Neural cell (in vitro differentiated cells): ENCODE measurements around the gene WWC2. TPM values are rescaled to one million over a fixed set of nuclear protein-coding genes. Genes with fewer than 3 reads are reported as not detected.

Source experiments
- H2AFZ ChIP-seq: fragments of 200-600, 300-800 bp; sonication (generic), shearing (Covaris generic); 2 replicates; pipeline ENCODE4 v1.6.0; 2014; ENCODE audit warnings: low read depth, mild to moderate bottlenecking, antibody characterized with exemption, low read length, moderate library complexity
- H3F3A ChIP-seq: fragments of 200-600 bp; shearing (Covaris generic); 2 replicates; pipeline ENCODE4 v1.6.1; 2016; ENCODE audit warnings: mild to moderate bottlenecking, moderate library complexity, mixed read lengths, antibody characterized with exemption, low read length; ENCODE audit not compliant: insufficient read depth, poor library complexity, severe bottlenecking
- H3K27ac ChIP-seq: fragments of 200-600, 300-800 bp; sonication (generic), shearing (Covaris generic); 2 replicates; pipeline ENCODE4 v1.5.1; 2014; ENCODE audit warnings: mild to moderate bottlenecking, low read length, moderate library complexity
- H3K27me3 ChIP-seq: fragments of 300-800, 200-600 bp; sonication (generic), shearing (Covaris generic); 2 replicates; pipeline ENCODE4 v1.6.0; 2014; ENCODE audit warnings: mild to moderate bottlenecking, low read depth, low read length, moderate library complexity; ENCODE audit not compliant: insufficient read depth
- H3K36me3 ChIP-seq: fragments of 300-800, 200-600 bp; sonication (generic), shearing (Covaris generic); 2 replicates; pipeline ENCODE4 v1.5.1; 2014; ENCODE audit warnings: mild to moderate bottlenecking, antibody characterized with exemption, low read length, moderate library complexity; ENCODE audit not compliant: insufficient read depth
- H3K4me2 ChIP-seq: fragments of 300-800, 200-600 bp; sonication (generic), shearing (Covaris generic); 2 replicates; pipeline ENCODE4 v1.6.0; 2014; ENCODE audit warnings: mild to moderate bottlenecking, low read length
- H3K4me3 ChIP-seq: fragments of 300-800, 200-600 bp; sonication (generic), shearing (Covaris generic); 2 replicates; pipeline ENCODE4 v1.5.1; 2014; ENCODE audit warnings: mild to moderate bottlenecking, low read length, moderate library complexity
- H3K79me2 ChIP-seq: fragments of 200-600 bp; shearing (Covaris generic); replicated peaks from 2 replicates; pipeline ENCODE4 v1.6.0; 2014; ENCODE audit warnings: mild to moderate bottlenecking, low read length, moderate library complexity; ENCODE audit not compliant: insufficient read depth
- H3K9ac ChIP-seq: fragments of 300-800, 200-600 bp; sonication (generic), shearing (Covaris generic); 2 replicates; pipeline ENCODE4 v1.6.1; 2016; ENCODE audit warnings: mild to moderate bottlenecking, low read length, mixed read lengths
- H3K9me2 ChIP-seq: fragments of 200-600 bp; shearing (Covaris generic); 2 replicates; pipeline ENCODE4 v1.6.1; 2016; ENCODE audit warnings: mild to moderate bottlenecking, low read length, mixed read lengths; ENCODE audit not compliant: insufficient read depth
- H3K9me3 ChIP-seq: fragments of 200-600, 300-800 bp; sonication (generic), shearing (Covaris generic); 2 replicates; pipeline ENCODE4 v1.6.1; 2016; ENCODE audit warnings: mild to moderate bottlenecking, mixed run types, low read length, moderate library complexity, mixed read lengths
- H4K20me1 ChIP-seq: fragments of 200-600 bp; shearing (Covaris generic); 2 replicates; pipeline ENCODE4 v1.6.1; 2016; ENCODE audit warnings: mild to moderate bottlenecking, mixed run types; ENCODE audit not compliant: insufficient read depth
- EP300 ChIP-seq: fragments of 450-650 bp; conservative IDR thresholded peaks from 2 replicates; pipeline ENCODE4 v1.6.1; 2014; ENCODE audit warnings: antibody characterized with exemption, mild to moderate bottlenecking, moderate library complexity; ENCODE audit not compliant: poor library complexity, severe bottlenecking
- EZH2 ChIP-seq: fragments of 200-600, 300-800 bp; shearing (Covaris generic), sonication (generic); IDR thresholded peaks from 2 replicates; pipeline ENCODE4 v1.6.1; 2014; ENCODE audit warnings: antibody characterized with exemption, low read length, borderline replicate concordance, mild to moderate bottlenecking; ENCODE audit not compliant: insufficient read depth, poor library complexity, severe bottlenecking
- MXI1 ChIP-seq: fragments of 450-650 bp; conservative IDR thresholded peaks from 2 replicates; pipeline ENCODE4 v1.6.1; 2014; ENCODE audit warnings: antibody characterized with exemption, mild to moderate bottlenecking; ENCODE audit not compliant: poor library complexity, severe bottlenecking
- POLR2AphosphoS5 ChIP-seq: IDR thresholded peaks from 2 replicates; pipeline ENCODE4 v1.6.1; 2012
- TAF1 ChIP-seq: IDR thresholded peaks from 2 replicates; pipeline ENCODE4 v1.6.1; 2012; ENCODE audit warnings: low read depth
- polyA plus RNA-seq: library from polyadenylated mRNA; depleted of rRNA; stranded (reverse); fragments of >200 nt; gene quantifications from 2 replicates; pipeline ENCODE4 v1.2.3, GENCODE V29; 2014
- TF ChIP-seq, protein P1 (sequence below): IDR thresholded peaks from 2 replicates; pipeline ENCODE4 v1.6.1; 2012; ENCODE audit warnings: borderline replicate concordance
- TF ChIP-seq, protein P2 (sequence below): fragments of 450-650 bp; IDR thresholded peaks from 2 replicates; pipeline ENCODE4 v1.5.1; 2014; ENCODE audit warnings: antibody characterized with exemption, mild to moderate bottlenecking, moderate library complexity; ENCODE audit not compliant: poor library complexity, severe bottlenecking

The WWC2 gene
- polyA plus RNA-seq, 1 donor from 2014 or later, result 5.7 TPM

- no peak overlapping the region for H3K4me2 ChIP-seq
- no peaks in the 10 kb centered on the region for H3K79me2 ChIP-seq
- H3K9me3 ChIP-seq, result no peaks in the 10 kb centered on the region
- no peaks in the 10 kb centered on the region for H3F3A ChIP-seq
- no peak overlapping the region for H3K9ac ChIP-seq
- H3K9me2 ChIP-seq, result no peaks in the 10 kb centered on the region
- no peak for TF ChIP-seq MXI1
- no peak for TF ChIP-seq EP300
- TF ChIP-seq, protein P1, sequence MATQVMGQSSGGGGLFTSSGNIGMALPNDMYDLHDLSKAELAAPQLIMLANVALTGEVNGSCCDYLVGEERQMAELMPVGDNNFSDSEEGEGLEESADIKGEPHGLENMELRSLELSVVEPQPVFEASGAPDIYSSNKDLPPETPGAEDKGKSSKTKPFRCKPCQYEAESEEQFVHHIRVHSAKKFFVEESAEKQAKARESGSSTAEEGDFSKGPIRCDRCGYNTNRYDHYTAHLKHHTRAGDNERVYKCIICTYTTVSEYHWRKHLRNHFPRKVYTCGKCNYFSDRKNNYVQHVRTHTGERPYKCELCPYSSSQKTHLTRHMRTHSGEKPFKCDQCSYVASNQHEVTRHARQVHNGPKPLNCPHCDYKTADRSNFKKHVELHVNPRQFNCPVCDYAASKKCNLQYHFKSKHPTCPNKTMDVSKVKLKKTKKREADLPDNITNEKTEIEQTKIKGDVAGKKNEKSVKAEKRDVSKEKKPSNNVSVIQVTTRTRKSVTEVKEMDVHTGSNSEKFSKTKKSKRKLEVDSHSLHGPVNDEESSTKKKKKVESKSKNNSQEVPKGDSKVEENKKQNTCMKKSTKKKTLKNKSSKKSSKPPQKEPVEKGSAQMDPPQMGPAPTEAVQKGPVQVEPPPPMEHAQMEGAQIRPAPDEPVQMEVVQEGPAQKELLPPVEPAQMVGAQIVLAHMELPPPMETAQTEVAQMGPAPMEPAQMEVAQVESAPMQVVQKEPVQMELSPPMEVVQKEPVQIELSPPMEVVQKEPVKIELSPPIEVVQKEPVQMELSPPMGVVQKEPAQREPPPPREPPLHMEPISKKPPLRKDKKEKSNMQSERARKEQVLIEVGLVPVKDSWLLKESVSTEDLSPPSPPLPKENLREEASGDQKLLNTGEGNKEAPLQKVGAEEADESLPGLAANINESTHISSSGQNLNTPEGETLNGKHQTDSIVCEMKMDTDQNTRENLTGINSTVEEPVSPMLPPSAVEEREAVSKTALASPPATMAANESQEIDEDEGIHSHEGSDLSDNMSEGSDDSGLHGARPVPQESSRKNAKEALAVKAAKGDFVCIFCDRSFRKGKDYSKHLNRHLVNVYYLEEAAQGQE, result no peak
- no peaks in the 10 kb centered on the region for H4K20me1 ChIP-seq
- no peaks in the 10 kb centered on the region for H3K27me3 ChIP-seq
- H3K27ac ChIP-seq, result no peak overlapping the region
- H3K4me3 ChIP-seq, result no peak overlapping the region
- H2AFZ ChIP-seq, result no peak overlapping the region
- no peaks in the 10 kb centered on the region for H3K36me3 ChIP-seq
Measured at GRCh38 chr4:183289688-183290087, 190.6 kb downstream of the WWC2 start.

DNA sequence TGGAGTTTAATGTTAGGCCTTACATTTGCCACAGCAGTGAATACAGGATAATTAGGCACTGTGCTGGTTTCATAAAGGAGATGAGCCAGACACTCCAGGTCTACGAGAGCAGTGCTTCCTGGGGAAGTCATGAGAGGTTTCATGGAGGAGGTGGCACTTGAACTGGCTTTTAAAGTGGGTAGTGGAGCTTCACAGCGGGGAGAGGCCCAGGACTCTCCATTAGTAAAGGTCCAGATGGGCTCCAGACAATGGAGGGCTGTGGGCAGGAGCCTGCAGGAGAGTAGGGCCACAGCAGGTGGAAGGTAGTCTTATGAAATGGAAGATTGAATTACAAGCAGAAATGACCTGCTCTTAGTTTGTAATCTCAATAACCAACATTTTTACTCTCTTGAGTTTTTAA lies 192.0 kb downstream of the WWC2 start:
- Histone ChIP-seq H3K4me2 (no peak overlapping the region), H3K27me3 (no peaks in the 10 kb centered on the region), H3K9ac (no peak overlapping the region), H3K4me3 (no peak overlapping the region), H3F3A (no peaks in the 10 kb centered on the region), H3K36me3 (no peaks in the 10 kb centered on the region), H2AFZ (no peak overlapping the region), H3K27ac (no peak overlapping the region), H3K79me2 (no peaks in the 10 kb centered on the region), H3K9me3 (no peaks in the 10 kb centered on the region), H4K20me1 (no peaks in the 10 kb centered on the region), H3K9me2 (no peaks in the 10 kb centered on the region)
- TF ChIP-seq MXI1, result no peak
- TF ChIP-seq EZH2, result no peak
- no peak for TF ChIP-seq TAF1
- no peak for TF ChIP-seq POLR2AphosphoS5
- TF ChIP-seq, protein P1, result no peak
- TF ChIP-seq EP300, result no peak
- TF ChIP-seq, protein P2, sequence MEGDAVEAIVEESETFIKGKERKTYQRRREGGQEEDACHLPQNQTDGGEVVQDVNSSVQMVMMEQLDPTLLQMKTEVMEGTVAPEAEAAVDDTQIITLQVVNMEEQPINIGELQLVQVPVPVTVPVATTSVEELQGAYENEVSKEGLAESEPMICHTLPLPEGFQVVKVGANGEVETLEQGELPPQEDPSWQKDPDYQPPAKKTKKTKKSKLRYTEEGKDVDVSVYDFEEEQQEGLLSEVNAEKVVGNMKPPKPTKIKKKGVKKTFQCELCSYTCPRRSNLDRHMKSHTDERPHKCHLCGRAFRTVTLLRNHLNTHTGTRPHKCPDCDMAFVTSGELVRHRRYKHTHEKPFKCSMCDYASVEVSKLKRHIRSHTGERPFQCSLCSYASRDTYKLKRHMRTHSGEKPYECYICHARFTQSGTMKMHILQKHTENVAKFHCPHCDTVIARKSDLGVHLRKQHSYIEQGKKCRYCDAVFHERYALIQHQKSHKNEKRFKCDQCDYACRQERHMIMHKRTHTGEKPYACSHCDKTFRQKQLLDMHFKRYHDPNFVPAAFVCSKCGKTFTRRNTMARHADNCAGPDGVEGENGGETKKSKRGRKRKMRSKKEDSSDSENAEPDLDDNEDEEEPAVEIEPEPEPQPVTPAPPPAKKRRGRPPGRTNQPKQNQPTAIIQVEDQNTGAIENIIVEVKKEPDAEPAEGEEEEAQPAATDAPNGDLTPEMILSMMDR, result no peak
